GM19240 (cell line): Measurements from ENCODE around the gene PGM2L1.
"Not testable (repeated sequence)": the region's sequence is repeated elsewhere in the genome, so short reads cannot be mapped to it uniquely, and the experiment has no call there.

Source experiments
- DNase-seq: peaks from one replicate; pipeline ENCODE4 v3.0.0; 2011; ENCODE audit warnings: low spot score; ENCODE audit not compliant: insufficient read length

PGM2L1 gene

DNA sequence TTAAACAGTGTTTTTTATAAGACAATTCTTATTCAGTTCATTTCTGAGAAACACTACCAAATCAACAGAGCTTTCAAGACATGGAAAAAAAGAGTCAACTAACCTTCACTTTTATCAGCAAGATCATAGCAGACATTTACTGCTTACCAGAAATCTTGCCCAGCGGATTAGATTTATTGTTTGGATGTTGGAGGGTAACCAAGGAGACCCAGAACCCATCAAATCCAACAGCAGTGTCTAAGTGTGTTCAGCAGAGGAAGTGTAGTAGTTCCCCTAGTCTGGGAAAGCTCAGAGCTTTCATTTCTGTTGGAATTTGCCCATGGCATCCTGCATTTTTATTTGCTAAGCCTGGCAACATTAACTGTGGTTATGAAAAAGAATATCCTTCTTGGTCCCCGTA is 2.4 kb upstream of the PGM2L1 start:
- DNase-seq: no peak

DNA sequence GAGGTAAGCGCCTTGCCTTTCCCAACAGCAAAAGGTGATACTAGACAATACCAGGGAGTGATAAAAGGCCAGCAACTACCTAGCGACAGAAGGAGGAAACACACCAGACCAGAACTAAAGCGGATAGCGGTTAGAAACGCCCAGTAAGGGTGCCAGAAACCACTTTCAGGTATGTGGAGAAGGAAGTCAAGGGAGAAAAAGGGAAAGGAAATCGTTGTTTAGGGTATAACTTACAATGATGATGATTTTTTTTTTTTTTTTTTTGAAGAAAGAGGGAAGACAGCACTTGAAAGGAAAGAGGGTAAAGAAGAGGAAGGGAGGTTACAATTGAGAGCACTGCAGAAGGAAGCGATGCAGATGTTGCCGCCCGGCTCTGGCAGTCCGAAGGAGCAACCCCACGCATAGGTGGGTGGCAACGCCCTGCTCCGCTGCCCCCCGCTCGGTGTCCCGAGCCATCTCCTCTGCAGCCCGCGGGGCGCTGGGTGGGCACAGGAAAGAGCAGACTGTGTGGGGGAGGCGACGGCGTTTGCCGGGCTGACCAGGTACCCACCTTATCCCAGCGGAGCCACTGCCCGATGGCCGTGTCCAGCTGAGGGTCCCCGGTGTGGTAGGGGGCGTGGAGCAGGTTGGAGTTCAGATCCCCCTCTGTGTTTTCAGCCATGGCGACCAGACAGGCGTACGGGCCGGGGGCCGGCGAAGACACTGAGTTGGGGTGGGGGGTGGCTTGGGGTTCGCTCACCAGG is 561 bp downstream of the PGM2L1 start:
- no peak for DNase-seq

DNA sequence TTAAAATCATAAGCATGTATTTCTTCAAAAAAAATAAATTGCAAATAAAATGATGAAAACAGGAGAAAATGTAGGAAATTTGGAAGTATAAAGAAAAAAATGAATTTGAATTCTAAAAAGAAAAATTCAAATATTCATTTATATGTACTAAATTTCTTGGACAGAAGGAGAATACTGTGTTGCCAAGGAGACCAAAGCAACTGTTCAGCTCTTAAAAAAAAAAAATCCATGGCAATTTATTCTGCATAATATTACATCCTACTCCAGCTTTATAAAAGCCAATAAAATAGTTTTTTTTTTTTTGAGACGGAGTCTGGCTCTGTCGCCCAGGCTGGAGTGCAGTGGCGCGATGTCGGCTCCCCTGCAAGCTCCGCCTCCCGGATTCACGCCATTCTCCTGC is 6.0 kb downstream of the PGM2L1 start:
- DNase-seq: no peak

DNA sequence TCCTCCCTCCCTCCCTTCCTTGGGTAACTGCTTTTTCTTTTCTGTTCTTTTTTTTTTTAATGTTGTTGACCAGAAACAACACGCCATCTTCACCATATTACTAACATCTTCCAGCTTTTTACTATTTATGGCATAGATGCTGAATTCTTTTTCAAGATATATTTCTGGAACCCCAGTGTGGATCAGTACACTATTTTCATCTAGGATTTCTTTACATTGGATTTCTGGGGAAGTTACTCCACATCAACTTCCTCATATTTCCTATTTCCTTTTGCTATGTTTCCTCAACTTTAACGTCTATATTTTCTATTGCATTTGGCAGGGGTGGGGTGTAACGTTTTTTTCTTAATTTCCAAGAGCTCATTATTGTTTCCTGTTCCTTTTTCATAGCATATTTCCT is 7.0 kb downstream of the PGM2L1 start:
- DNase-seq: no peak

DNA sequence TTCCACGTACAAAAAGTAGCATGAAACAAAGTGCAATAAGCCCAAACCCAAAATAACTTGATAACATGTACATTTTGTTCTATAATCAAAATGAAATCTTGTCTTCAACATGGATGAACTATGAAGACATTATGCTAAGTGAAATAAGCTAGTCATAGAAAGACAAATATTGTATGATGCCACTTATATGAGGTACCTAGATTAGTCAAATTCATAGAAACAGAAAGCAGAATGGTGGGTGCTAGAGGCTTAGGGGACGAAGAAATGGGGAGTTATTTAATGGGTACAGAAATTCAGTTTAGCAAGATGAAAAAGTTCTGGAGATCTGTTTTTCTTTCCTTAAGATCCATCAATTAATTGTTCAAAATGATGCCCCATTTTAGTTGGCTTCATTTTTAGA is 7.5 kb downstream of the PGM2L1 start:
- DNase-seq: no peak

DNA sequence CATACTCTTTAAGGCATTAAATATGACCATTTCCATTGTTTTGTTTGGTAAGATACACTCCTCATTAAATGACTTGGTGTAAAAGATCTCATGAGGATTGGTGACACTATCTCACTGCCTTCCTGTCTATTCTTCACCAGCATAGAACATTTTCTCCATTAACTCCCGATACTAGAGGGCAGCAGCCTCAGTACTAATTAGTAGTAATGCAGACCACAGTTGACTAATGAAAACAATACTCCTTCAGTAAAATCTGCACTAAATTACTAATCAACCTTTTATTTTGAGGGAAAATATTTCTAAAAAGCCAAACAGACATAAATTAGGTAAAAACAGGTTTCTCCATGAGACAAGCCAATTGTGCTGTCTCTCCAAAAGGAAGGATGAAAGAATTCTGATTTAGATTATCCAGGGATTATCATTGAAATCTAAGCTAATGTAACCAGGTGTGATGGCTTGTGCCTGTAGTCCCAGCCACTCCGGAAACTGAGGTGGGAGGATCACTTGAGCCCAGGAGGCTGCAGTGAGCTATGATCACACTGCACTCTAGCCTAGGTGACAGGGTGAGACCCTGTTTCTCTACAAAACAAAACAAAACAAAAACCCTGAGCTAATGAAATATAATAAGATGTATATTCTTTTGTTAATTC is 9.4 kb downstream of the PGM2L1 start:
- DNase-seq: peak; percentile 2

DNA sequence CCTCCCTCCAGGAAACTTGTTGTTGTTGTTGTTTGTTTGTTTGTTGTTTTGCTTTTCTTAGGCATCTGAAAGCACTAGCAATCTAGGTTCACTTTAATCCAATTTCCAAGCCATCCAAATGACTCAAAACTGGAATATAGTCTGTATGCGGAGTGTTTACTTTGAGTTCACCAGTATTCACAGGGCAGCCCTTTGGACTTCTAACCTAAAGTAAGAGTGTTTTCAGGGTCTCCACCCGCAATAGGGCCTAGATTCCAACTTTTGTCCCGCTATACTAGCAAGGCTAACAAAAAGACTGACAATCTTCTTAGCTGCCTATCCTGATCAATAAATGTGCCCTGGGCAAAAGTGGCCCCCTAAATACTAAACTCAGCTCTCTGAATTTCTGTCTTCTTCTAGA is 13.6 kb downstream of the PGM2L1 start:
- no peak for DNase-seq

DNA sequence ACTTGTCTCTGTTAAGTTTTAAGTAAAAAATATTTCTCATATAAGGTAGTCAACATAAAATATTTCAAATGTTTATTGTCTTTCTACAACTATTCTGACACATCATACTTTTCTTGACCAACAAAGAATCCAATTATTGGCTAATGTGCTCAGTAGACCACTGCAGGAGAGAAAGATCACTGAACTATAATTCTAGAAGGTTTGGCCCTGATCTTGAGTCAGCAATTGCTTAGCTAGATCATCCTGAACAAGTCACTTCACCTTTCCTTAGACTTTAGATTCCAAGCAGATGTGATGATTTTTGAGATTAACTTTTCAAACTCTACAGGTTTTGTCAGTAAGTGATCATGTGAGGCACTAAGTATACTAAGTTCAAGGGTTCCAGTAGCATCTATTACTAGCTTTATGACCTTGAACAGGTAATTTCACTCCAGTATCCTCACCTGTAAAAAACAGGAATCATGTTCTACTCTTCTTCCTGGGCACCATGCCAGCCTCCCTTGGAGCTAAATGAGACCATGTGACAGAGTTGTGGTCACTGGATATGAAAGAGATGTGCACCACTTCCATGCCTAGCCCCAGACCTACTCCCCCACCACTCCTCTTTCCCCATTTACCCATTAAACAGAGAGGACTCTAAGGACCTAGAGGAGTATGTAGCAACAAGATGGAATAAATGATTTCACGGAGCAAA is 17.3 kb downstream of the PGM2L1 start:
- DNase-seq: no peak

DNA sequence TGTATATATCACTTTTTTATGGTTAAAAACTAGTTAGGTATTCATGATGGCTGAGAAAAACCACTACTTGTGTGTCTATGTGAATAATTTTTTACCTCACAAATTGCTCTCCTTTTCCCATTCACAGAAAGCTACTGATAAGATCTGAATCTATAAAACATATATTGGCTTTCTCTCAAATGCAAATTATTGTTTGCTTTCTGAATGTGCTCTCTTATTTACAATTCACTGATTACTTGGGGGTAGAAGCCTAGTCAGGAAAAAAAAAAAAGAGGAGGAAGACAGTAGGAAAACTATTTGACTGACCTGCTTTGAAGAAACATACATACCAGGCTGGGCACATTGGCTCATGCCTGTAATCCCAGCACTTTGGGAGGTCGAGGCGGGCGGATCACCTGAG is 20.5 kb downstream of the PGM2L1 start:
- no peak for DNase-seq

DNA sequence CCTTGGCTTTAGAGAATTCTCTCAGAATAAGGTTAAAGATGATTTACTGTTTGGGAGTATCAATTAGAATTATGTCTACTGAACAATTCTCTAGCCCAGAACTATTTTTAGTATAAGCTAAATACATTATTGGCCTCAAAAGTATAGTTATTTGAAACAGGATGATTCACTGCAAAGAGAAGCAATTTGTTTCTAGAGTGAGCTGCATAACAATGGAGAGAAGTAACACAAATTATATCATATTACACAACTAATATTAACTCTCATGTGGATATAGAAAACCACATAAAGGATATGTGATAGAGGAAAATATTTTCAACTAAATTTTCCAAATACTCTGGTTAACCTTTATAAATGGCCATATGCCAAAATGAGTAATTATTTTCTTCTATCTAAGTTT is 24.9 kb downstream of the PGM2L1 start:
- DNase-seq: no peak

DNA sequence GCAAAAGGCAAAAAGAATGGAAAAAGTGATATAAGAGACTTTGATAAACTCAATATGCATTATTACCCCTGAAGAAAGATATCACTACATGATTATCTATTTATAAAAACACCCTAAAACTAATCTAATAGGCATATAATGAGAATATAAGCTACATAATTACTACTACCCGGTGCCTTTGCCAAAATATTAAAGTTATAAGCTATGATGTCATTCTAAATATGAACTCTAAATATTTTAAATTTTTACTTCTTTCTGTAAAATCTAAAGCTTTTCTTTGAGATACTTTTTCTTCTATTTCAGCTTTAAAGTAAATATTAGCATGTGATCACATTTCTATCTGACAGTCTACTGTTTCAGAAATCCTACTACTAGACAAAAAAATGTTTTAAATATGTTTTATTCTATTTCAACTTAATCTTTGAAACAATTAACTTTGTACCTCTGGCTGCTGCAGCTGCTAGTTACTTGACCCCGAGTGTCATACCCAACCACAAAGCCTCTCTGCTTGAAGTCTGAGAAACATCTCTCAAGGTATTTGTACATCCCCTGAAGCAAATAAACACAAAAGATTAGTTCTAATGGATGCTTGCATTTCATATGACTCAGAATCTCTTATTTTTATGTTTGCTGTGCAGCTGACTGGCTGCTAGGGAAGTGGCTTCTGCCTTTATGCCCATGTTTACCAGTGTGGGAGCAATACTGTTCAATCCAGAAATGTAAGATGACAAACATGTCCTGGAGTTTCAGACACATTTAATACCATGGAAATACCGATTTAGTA is 26.8 kb downstream of the PGM2L1 start:
- DNase-seq: no peak

DNA sequence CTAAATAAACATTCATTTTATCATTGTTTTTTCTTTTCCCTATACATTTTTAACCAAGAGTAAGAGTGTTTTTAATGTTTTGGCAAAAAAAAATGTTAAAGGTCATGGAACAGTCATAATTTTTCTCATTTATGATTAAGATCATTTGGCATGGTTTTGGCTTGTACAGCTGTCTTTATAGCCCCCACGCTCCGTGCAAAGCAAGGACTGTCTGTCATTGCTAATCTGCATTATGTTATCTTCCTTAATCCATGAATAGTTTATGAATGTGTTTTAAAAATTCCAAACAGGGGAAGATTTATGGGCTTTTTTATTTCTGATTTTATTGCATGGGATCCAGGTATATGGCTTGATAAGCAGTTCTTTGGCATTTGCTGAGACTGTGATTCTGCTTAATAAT is 28.1 kb downstream of the PGM2L1 start:
- DNase-seq: no peak

DNA sequence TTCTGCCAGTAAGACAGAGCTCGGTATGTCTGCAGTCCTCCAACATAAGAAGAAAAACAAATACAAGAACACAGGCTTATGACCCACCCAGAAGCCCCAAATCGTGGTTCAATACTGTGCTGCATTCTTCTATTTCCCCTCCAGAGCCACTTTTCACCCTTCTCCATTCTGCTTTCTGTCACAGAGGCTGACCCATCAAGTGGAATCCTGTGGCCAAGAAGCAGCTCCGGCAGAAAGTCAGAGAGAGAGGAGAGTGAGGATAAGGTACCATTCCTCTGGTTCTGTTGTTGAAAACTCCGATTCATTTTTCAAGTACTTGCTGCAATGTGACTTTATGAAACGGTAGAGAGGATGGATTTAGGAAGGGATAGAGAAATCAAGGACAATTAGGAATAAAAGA is 30.4 kb downstream of the PGM2L1 start:
- DNase-seq: no peak

DNA sequence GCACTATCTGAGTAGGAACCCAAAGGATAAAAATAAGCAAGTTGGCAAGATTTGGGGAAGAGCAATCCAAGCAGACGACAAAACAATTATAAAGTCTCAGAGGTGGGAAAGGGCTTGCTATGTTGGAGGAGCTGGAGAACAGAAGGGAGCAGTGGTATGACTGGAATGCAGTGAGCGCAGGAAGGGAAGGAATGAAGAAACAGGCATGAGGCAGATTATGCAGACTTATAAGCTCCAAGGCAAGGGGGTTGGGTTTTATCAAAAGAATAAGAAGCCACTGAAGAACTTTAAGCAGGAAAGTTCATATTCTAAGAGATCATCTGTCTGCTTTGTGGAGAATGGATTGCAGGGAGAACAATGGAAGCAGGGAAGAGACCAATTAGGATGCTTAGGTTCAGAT is 31.7 kb downstream of the PGM2L1 start:
- no peak for DNase-seq

DNA sequence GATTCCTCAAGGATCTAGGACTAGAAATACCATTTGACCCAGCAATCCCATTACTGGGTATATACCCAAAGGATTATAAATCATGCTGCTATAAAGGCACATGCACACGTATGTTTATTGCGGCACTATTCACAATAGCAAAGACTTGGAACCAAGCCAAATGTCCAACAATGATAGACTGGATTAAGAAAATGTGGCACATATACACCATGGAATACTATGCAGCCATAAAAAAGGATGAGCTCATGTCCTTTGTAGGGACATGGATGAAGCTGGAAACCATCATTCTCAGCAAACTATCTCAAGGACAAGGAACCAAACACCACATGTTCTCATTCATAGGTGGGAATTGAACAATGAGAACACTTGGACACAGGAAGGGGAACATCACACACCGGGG is 32.4 kb downstream of the PGM2L1 start:
- DNase-seq: not testable (repeated sequence)

DNA sequence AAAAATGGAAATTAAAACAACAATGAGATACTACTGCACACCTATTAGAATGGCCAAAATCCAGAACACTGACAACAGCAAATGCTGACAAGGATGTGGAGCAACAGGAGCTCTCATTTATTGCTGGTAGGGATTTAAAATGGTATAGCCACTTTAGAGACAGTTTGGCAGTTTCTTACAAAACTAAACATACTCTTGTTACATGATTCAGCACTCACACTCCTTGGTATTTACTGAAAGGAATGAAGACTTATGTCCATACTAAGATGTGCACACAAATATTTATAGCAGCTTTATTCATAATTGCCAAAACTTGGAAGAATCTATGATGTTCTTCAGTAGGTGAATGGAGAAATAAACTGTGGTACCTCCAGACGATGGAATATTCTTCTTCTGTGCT is 40.8 kb downstream of the PGM2L1 start:
- no peak for DNase-seq

DNA sequence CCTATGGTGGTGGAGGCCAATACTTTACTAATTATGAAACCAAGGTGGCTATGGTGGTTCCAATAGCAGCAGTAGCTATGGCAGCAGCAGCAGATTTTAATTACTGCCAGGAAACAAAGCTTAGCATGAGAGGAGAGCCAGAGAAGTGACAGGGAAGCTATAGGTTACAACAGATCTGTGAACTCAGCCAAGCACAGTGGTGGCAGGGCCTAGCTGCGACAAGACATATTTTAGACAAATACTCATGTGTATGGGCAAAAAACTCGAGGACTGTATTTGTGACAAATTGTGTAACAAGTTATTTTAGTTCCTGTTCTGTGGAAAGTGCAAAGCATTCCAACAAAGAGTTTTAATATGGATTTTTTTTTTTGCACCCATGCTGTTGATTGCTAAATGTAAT is 42.6 kb downstream of the PGM2L1 start:
- no peak for DNase-seq

DNA sequence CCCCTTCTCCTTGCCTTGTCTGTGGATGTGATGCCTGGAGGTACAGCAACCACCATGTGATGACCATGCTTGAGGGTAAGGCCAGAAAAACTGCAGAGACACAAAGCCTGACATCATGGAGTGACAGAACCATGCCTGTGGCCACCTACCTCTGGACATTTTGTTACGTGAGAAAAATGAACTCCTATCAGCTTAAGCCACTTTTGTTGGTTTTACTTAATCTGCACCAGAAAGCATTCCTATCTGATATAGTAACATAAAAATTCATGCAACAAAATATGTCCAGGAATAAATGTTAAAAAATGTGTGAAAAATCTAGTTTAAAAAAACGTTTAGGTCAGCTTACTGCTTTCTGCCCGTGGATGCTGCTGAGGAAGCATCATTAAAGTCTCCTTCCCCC is 44.2 kb downstream of the PGM2L1 start:
- DNase-seq: no peak

DNA sequence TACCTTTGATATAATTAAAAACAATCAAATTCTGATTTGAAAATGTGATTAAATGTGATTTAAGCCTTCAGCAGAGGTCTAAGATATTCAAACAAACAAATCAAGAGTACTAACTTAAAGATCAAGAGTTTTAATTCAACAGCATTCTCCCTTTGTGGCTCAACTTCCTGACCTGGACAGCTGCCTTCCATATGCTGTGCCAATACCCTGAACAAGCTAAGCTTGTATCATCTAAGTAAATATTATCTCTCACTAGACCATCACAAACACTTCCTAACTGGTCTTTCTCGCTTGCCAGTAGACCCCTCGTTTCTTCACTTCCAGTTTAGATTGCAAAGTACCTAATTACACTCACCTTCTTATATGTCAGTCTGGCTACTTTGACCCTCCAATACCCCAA is 50.9 kb downstream of the PGM2L1 start:
- DNase-seq: no peak

DNA sequence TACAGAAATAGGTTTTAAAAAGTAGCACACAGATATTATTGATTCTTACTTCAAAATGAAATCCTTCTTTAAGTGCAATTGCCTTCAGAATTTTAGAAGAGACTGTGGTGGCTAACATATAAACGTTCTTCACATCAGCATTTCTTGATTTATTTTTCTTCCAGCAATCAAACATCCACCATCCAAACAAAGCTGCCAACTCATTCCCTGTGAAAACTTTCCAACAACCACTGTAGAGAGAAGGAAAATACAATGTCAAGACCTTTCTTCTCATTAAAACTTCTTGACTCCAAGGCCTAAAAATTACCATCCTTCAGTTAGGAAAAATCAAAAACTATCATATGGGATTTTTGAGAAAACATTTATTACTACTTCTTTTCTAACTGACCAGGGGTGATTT is 52.8 kb downstream of the PGM2L1 start:
- DNase-seq: no peak

DNA sequence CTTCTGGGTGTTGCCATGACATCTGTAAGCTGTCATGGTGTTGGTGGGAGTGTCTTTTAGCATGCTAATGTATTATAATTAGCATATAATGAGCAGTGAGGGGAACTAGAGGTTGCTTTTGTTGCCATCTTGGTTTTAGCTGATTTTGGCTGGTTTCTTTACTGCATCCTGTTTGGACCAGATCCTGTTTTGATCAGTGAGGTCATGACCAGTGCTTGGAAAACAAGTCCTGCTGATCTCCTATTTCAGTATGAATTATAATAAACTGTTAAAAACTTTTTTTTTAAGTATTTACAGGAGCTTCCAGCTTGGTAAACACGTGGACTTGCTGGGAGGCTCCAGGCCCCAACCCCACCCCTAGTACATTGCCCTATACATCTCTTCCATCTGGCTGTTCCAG is 56.3 kb downstream of the PGM2L1 start:
- DNase-seq: no peak

DNA sequence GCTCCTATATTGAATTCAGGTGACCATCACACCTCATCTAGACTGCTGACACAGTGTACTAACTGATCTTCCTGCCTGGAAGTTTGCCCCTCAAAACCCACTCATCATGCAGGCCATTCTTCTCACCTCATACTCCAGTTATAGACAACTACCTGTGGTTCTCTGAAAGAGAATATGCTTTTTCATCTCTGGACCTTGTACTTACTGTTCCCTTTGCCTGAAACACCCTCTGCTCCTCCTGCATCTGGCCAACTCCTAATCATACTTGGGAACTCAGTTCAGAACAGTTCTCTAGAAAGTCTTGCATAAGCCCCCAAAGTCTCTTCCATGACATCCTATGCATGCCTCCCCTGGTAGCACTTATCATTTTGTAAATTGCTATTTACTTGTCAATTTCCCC is 58.6 kb downstream of the PGM2L1 start:
- DNase-seq: no peak
